WI38 (cell line): ENCODE results near the gene FAM186B.

Experiments used
- H3K4me3 ChIP-seq: 2 replicates; pipeline ENCODE4 v1.5.1; 2011; ENCODE audit warnings: low read depth, mild to moderate bottlenecking, control low read depth, low read length
- CTCF ChIP-seq: IDR thresholded peaks from 2 replicates; pipeline ENCODE4 v1.5.1; 2012; ENCODE audit warnings: low read depth, mild to moderate bottlenecking, control low read depth, low read length

FAM186B gene

GRCh38 chr12:49647827-49648711 lies 42.6 kb upstream of the FAM186B start:
- no peak for TF ChIP-seq CTCF
- no peak overlapping the region for H3K4me3 ChIP-seq

GRCh38 chr12:49646871-49647654 lies 41.6 kb upstream of the FAM186B start:
- no peak for TF ChIP-seq CTCF
- H3K4me3 ChIP-seq: no peak overlapping the region

GRCh38 chr12:49646331-49646830 lies 40.9 kb upstream of the FAM186B start:
- no peak for TF ChIP-seq CTCF
- no peak overlapping the region for H3K4me3 ChIP-seq

- H3K4me3 ChIP-seq: no peak overlapping the region
- no peak for TF ChIP-seq CTCF
Measured at GRCh38 chr12:49645146-49646039, 40.0 kb upstream of the FAM186B start.

- no peak overlapping the region for H3K4me3 ChIP-seq
- peak; percentile 96 for TF ChIP-seq CTCF
Measured at GRCh38 chr12:49644620-49644994, 39.2 kb upstream of the FAM186B start.

DNA sequence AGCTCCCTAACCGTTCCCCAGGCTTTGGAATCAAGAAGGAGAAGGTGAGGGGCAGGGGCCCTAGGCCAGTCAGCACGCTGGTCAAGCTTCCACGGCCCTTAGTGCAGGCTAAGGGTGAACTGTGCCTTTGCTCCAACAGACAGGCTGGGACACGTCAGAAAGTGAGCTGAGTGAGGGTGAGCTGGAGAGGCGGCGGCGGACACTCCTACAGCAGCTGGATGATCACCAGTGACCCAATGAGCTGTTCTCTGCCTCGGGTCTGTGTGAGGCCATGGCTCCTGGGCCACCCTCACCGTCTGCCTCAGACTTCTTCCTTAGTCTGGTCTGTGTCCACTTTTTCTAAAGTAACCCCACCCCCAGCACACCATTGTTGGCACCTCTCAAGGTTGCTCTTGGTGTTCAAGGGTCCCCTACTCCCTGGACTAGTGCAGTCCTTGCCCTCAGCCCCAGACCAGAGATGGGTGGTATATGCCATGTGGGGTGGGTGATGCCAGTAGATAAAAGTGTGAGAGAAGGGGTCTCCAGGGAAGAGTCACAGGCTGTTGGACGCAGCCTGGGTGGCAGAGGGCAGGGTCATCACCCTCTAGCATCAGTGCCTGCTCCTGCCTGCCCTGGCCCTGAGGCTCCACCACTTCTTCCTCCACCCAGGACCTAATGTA lies 38.7 kb upstream of the FAM186B start:
- H3K4me3 ChIP-seq: no peak overlapping the region
- TF ChIP-seq CTCF: no peak
